ENCODE measurements around the gene SULT1A2.
"Not testable (repeated sequence)": the region's sequence is repeated elsewhere in the genome, so short reads cannot be mapped to it uniquely, and the experiment has no call there.

SULT1A2 gene

DNA sequence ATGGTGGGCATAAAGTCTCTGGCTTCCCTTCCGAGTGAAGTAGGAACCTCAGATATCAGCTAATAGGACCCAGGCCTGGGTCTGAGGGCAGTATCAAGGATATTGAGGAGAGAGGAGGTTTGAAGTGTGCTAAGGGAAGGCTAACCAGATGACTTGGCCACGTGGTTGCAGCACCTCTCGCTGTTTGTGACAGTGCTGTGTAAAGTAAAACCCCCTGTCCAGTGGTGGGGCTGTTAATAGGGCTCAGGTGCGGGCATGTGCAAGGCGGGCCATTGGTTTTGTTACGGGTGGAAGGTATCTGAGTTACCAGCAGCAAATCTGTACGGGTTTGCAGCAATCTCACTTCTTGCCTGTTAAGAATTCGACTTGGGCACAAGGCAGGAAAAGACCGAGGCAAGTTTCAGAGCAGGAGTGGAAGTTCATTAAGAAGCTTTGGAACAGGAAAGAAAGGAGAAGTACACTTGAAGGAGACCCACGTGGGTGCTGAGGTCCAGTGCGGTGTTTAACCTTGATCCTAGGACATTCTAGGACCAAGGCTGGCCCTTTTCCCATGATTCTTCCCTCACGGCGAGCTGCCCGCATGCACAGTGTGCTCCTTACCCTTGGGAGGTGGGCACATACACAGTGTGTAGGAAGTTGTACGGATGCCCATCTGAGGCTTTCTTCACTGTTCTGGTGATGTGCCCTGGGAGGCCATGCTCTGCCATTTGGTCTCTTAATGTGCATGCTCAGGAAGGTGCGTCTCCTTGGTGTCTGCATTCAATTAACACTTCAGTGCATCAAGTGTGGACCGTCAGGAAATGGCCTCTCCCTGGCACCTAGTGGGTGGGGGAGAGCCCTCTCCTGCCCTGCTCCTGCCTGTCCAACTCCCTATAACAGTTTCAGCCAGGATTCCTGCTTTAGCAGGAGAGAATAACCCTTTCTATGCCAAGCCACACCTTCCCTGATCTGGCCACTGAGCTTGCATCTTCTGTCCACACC, 22.8 kb downstream of the SULT1A2 start:
- no peak overlapping the region for H3K4me3 ChIP-seq (ENCODE audit: low read depth, low read length)
- no peak for DNase-seq (ENCODE audit: low read depth)
- TF ChIP-seq, protein P1, sequence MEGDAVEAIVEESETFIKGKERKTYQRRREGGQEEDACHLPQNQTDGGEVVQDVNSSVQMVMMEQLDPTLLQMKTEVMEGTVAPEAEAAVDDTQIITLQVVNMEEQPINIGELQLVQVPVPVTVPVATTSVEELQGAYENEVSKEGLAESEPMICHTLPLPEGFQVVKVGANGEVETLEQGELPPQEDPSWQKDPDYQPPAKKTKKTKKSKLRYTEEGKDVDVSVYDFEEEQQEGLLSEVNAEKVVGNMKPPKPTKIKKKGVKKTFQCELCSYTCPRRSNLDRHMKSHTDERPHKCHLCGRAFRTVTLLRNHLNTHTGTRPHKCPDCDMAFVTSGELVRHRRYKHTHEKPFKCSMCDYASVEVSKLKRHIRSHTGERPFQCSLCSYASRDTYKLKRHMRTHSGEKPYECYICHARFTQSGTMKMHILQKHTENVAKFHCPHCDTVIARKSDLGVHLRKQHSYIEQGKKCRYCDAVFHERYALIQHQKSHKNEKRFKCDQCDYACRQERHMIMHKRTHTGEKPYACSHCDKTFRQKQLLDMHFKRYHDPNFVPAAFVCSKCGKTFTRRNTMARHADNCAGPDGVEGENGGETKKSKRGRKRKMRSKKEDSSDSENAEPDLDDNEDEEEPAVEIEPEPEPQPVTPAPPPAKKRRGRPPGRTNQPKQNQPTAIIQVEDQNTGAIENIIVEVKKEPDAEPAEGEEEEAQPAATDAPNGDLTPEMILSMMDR (conservative IDR thresholded peaks at IDR 0.05; ENCODE audit: low read depth, low read length), result no peak

DNA sequence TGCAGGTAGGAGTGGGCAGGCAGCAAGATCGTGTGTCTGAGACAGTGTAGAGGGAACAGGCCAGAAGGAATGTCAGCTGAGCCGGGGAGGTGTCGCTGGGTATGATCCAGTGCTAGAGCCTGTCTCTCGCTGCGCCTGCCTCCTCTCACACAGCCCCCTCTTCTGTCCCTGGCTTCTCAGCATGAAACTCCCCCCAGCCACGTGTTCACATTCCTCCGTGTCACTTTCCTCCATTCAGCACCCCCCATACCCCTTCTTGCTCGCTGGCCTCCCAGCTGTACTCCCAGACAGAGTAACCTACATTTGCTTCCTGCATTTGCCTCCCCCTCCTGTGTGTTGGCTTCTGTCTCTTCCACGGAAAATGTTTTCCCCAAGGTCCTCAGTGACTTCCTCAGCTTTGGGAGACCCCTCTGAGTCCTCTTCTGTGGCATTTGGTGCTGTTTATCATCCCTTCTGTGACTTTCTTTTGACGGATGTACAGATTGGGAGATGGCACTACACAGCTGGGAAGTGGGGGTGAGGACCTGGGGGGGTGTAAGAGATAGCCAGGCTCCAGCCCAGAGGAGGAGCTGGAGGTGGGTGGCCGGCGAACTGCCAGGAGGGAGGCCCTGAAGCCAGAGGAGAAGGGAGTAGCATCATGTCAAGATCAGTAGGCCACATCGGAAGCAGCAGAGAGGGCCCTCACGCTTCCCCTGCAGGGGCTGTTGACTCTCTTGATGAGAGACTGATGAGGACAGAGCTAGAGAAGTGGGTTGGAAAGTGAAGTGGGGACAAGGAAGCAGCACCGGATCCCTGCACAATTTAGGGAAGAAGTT, 23.9 kb downstream of the SULT1A2 start:
- TF ChIP-seq, protein P1 (conservative IDR thresholded peaks at IDR 0.05; ENCODE audit: low read depth, low read length), result no peak
- no peak overlapping the region for H3K4me3 ChIP-seq (ENCODE audit: low read depth, low read length)
- peak; percentile 43 for DNase-seq (ENCODE audit: low read depth)

DNA sequence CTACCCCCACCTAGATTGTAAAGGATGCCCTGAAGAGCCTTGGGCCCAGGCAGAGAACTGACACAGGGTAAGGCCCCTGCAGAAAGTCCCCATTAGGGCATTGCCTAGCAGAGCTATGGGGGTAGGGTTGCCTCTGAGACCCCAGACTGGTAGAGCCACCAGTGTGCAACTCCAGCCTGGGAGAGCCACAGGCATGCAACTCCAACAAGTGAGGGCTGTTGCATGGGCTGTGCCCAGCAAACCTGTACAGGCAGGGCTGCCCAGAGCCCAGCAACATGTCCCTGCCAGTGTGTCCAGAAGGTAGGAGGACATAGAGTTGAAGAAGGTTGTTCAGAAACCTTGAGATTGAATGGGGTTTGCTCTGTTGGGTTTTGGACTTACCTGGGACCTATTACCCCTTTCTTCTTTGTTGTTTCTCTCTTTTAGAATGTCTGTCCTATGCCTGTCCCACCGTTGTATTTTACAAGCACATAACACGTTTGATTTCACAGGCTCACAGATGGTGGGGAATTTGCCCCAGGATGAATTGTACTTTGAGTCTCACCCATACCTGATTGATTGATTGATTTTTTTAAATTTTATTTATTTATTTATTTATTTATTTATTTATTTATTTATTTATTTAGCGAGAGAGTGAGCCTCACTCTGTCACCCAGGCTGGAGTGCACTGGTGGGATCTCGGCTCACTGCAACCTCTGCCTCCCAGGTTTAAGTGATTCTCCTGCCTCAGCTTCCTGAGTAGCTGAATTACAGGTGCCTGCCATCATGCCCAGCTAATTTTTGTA, 26.7 kb downstream of the SULT1A2 start:
- TF ChIP-seq, protein P1 (conservative IDR thresholded peaks at IDR 0.05; ENCODE audit: low read depth, low read length), result no peak
- no peak for DNase-seq (ENCODE audit: low read depth)
- H3K4me3 ChIP-seq (ENCODE audit: low read depth, low read length), result no peak overlapping the region

DNA sequence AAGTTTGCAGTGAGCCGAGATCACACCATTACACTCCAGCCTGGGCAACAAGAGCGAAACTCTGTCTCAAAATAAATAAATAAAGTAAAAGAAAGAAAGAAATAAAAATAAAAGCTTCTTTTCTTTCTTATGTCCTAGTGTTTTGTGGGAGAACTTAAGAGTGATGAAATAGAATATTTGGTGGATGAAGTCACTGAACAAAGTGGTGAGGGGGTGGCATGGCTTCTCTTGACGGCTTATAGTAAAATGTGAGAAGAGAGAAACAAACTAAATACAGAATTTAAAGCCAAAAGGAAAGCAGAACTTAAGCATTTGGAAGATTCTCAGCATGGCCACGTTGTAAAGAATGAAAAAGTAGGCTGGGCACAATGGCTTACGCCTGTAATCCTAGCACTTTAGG, 27.8 kb downstream of the SULT1A2 start:
- no peak overlapping the region for H3K4me3 ChIP-seq (ENCODE audit: low read depth, low read length)
- DNase-seq (ENCODE audit: low read depth), result peak; percentile 77
- TF ChIP-seq, protein P1 (conservative IDR thresholded peaks at IDR 0.05; ENCODE audit: low read depth, low read length), result no peak

DNA sequence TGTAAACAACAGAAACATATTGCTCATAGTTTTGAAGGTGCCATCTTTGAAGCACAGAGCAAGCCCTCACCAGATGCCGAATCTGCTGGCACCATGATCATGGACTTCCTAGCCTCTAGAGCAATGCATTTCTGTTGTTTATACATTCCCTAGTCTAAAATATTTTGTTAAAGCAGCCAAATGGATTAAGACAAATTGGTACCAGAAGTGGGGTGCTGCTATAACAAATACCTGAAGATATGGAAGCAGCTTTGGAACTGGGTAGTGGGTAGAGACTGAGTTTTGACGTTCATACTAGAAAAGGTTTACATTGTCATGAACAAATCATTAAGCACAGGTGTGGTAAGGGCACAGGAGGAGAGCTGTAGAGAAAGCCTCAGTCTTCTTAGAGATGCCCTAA, 29.6 kb downstream of the SULT1A2 start:
- H3K4me3 ChIP-seq (ENCODE audit: low read depth, low read length), result no peak overlapping the region
- no peak for DNase-seq (ENCODE audit: low read depth)
- TF ChIP-seq, protein P1 (conservative IDR thresholded peaks at IDR 0.05; ENCODE audit: low read depth, low read length), result no peak

DNA sequence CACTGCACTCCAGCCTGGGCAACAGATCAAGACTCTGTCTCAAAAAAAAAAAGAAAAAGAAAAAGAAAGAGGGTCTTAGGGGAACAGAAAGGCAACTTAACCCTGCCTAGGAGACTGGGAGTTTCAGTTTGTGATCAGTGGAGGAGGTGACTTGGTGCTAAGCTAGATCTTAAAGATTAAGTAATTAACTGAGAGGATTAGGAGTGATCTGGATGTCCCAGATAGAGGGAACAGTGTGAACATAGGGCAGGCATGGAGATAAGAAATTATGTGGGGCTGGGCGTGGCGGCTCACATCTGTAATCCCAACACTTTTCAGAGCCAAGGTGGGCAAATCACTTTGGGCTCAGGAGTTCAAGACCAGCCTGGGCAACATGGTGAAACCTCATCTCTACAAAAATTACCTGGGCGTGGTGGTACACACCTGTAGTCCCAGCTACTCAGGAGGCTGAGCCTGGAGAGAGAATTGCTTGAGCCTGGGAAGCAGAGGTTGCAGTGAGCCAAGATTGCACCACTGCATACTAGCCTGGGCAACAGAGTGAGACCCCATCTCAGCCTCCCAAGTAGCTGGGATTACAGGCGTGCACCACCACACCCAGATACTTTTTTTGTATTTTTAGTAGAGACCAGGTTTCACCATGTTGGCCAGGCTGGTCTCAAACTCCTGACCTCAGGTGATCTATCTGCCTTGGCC, 30.5 kb downstream of the SULT1A2 start:
- not testable (repeated sequence) for H3K4me3 ChIP-seq (ENCODE audit: low read depth, low read length); DNase-seq (ENCODE audit: low read depth)

Data from choroid plexus epithelial cell (primary cell).